H9 (cell line): ENCODE results near the gene ANXA3. TPM values are rescaled to one million over a fixed set of nuclear protein-coding genes. Genes with fewer than 3 reads are reported as not detected.

ENCODE experiments used
- DNase-seq: peaks from one replicate; pipeline ENCODE4 v3.0.0-alpha.2; 2017
- H2AFZ ChIP-seq: one replicate; pipeline ENCODE4 v1.6.1; 2013; ENCODE audit warnings: mild to moderate bottlenecking, low read length, control low read depth, moderate library complexity
- H2AK5ac ChIP-seq: 2 replicates; pipeline ENCODE4 v1.6.1; 2013; ENCODE audit warnings: low read length, control low read depth, mixed read lengths; ENCODE audit not compliant: insufficient read length
- H2BK120ac ChIP-seq: one replicate; pipeline ENCODE4 v1.6.1; 2013; ENCODE audit warnings: low read depth, mild to moderate bottlenecking, low read length, control low read depth, inconsistent platforms; ENCODE audit not compliant: poor library complexity, severe bottlenecking
- H2BK12ac ChIP-seq: 2 replicates; pipeline ENCODE4 v1.6.1; 2013; ENCODE audit warnings: low read length, control low read depth, mixed read lengths, low read depth; ENCODE audit not compliant: insufficient read length
- H2BK15ac ChIP-seq: 2 replicates; pipeline ENCODE4 v1.6.1; 2013; ENCODE audit warnings: low read depth, low read length, control low read depth
- H2BK20ac ChIP-seq: one replicate; pipeline ENCODE4 v1.6.1; 2013; ENCODE audit warnings: low read depth, mild to moderate bottlenecking, low read length, control low read depth, inconsistent platforms; ENCODE audit not compliant: poor library complexity, severe bottlenecking
- H2BK5ac ChIP-seq: 2 replicates; pipeline ENCODE4 v1.6.1; 2013; ENCODE audit warnings: low read length, control low read depth, mixed read lengths; ENCODE audit not compliant: insufficient read length
- H3K14ac ChIP-seq: 2 replicates; pipeline ENCODE4 v1.6.1; 2013; ENCODE audit warnings: low read length, control low read depth; ENCODE audit not compliant: insufficient read depth
- H3K18ac ChIP-seq: 2 replicates; pipeline ENCODE4 v1.6.1; 2013; ENCODE audit warnings: low read depth, mild to moderate bottlenecking, mixed read lengths, low read length, control low read depth; ENCODE audit not compliant: insufficient read length
- H3K23ac ChIP-seq: 2 replicates; pipeline ENCODE4 v1.6.1; 2013; ENCODE audit warnings: low read length, control low read depth, mixed read lengths, low read depth; ENCODE audit not compliant: insufficient read length
- H3K23me2 ChIP-seq: 2 replicates; pipeline ENCODE4 v1.6.1; 2013; ENCODE audit warnings: low read depth, mild to moderate bottlenecking, mixed read lengths, low read length, control low read depth; ENCODE audit not compliant: insufficient read length, poor library complexity, severe bottlenecking
- H3K27ac ChIP-seq: 2 replicates; pipeline ENCODE4 v1.5.1; 2013; ENCODE audit warnings: low read length, control low read depth, mixed read lengths, low read depth; ENCODE audit not compliant: insufficient read length
- H3K27me3 ChIP-seq: 2 replicates; pipeline ENCODE4 v1.6.1; 2013; ENCODE audit warnings: low read length, control low read depth, inconsistent platforms; ENCODE audit not compliant: insufficient read depth
- H3K4ac ChIP-seq: 2 replicates; pipeline ENCODE4 v1.6.1; 2013; ENCODE audit warnings: low read depth, mild to moderate bottlenecking, control low read depth, inconsistent platforms, low read length, moderate library complexity
- H3K4me1 ChIP-seq: 2 replicates; pipeline ENCODE4 v1.6.1; 2013; ENCODE audit warnings: low read length, control low read depth, inconsistent platforms; ENCODE audit not compliant: insufficient read depth
- H3K4me2 ChIP-seq: 2 replicates; pipeline ENCODE4 v1.6.1; 2013; ENCODE audit warnings: low read length, control low read depth, mixed read lengths; ENCODE audit not compliant: insufficient read length, insufficient read depth
- H3K56ac ChIP-seq: 2 replicates; pipeline ENCODE4 v1.6.1; 2013; ENCODE audit warnings: low read depth, mild to moderate bottlenecking, mixed read lengths, low read length, control low read depth; ENCODE audit not compliant: insufficient read length
- H3K79me1 ChIP-seq: 2 replicates; pipeline ENCODE4 v1.6.1; 2013; ENCODE audit warnings: low read depth, mild to moderate bottlenecking, moderate library complexity, low read length, control low read depth, inconsistent platforms; ENCODE audit not compliant: insufficient read depth, poor library complexity, severe bottlenecking
- H3K79me2 ChIP-seq: 2 replicates; pipeline ENCODE4 v1.6.1; 2013; ENCODE audit warnings: low read length, control low read depth, inconsistent platforms; ENCODE audit not compliant: insufficient read depth
- H3K9ac ChIP-seq: 2 replicates; pipeline ENCODE4 v1.6.1; 2013; ENCODE audit warnings: low read length, control low read depth, mixed read lengths; ENCODE audit not compliant: insufficient read length; ENCODE audit errors: extremely low read depth
- H3K9me3 ChIP-seq: one replicate; pipeline ENCODE4 v1.6.1; 2013; ENCODE audit warnings: low read depth, low read length, inconsistent platforms; ENCODE audit not compliant: control insufficient read depth
- H3T11ph ChIP-seq: one replicate; pipeline ENCODE4 v1.6.1; 2013; ENCODE audit warnings: mild to moderate bottlenecking, low read length, control low read depth, inconsistent platforms
- H4K20me1 ChIP-seq: one replicate; pipeline ENCODE4 v1.6.1; 2013; ENCODE audit not compliant: control insufficient read depth, insufficient read length, insufficient read depth
- H4K5ac ChIP-seq: 2 replicates; pipeline ENCODE4 v1.6.1; 2013; ENCODE audit warnings: low read depth, mild to moderate bottlenecking, mixed read lengths, low read length, control low read depth; ENCODE audit not compliant: insufficient read length
- H4K8ac ChIP-seq: replicated peaks from 2 replicates; pipeline ENCODE4 v1.6.1; 2013; ENCODE audit warnings: low read length, control low read depth, mixed read lengths, low read depth; ENCODE audit not compliant: insufficient read length
- H4K91ac ChIP-seq: 2 replicates; pipeline ENCODE4 v1.6.1; 2013; ENCODE audit warnings: low read depth, mild to moderate bottlenecking, moderate library complexity, mixed read lengths, low read length, control low read depth; ENCODE audit not compliant: insufficient read length
- H3K27ac Mint-ChIP-seq, 3 experiments: 2 replicates in 2 of 3; 3 replicates in 1 of 3; pipeline ENCODE4 v1.8.0; 2020 to 2021; ENCODE audit warnings: mixed read lengths in 3 of 3, mild to moderate bottlenecking in 1 of 3, moderate library complexity in 1 of 3
- H3K27me3 Mint-ChIP-seq: 2 replicates; pipeline ENCODE4 v1.8.0; 2021; ENCODE audit warnings: low read depth, mild to moderate bottlenecking, moderate library complexity, mixed read lengths
- H3K36me3 Mint-ChIP-seq, 3 experiments: 2 replicates in 2 of 3; 3 replicates in 1 of 3; pipeline ENCODE4 v1.8.0; 2020 to 2021; ENCODE audit warnings: low read depth in 3 of 3, mixed read lengths in 3 of 3; ENCODE audit not compliant: insufficient read depth in 1 of 3
- H3K4me1 Mint-ChIP-seq, 2 experiments: 2 replicates each; pipeline ENCODE4 v1.8.0; 2020; ENCODE audit warnings: mixed read lengths in 2 of 2
- H3K4me3 Mint-ChIP-seq, 2 experiments: 2 replicates in 1 of 2; 3 replicates in 1 of 2; pipeline ENCODE4 v1.8.0; 2020 to 2021; ENCODE audit warnings: mild to moderate bottlenecking in 2 of 2, mixed read lengths in 2 of 2, moderate library complexity in 1 of 2
- H3K9me3 Mint-ChIP-seq, 2 experiments: 2 replicates in 1 of 2; 3 replicates in 1 of 2; pipeline ENCODE4 v1.8.0; 2020; ENCODE audit warnings: mild to moderate bottlenecking in 2 of 2, mixed read lengths in 2 of 2, moderate library complexity in 1 of 2
- CTCF ChIP-seq: fragments of 200-600 bp; sonication (generic); conservative IDR thresholded peaks from 3 replicates; pipeline ENCODE4 v1.8.0; 2021; ENCODE audit warnings: antibody characterized with exemption, mild to moderate bottlenecking
- WGBS: extraction: QIAGEN DNeasy Blood & Tissue Kit; methylation state at CpG from one replicate; pipeline ENCODE4 v1.1.7; 2013; ENCODE audit warnings: missing lambda C conversion rate, low lambda C conversion rate, mixed read lengths; ENCODE audit not compliant: insufficient read length; ENCODE audit errors: extremely low coverage; 5-methylcytosine and 5-hydroxymethylcytosine counted together
- total RNA-seq: library from RNA; stranded (reverse); gene quantifications from 2 replicates; pipeline ENCODE4 v1.2.1, GENCODE V29; 2021

ANXA3 gene
- total RNA-seq, 1 experiment from 2014 or later = 20.6 TPM

GRCh38 chr4:78543424-78544125 lies 8.0 kb upstream of the ANXA3 start:
- Histone ChIP-seq H4K5ac (no peak overlapping the region), H3K79me2 (no peaks in the 10 kb centered on the region), H3K79me1 (no peaks in the 10 kb centered on the region), H2BK15ac (no peak overlapping the region), H3K27me3 (no peaks in the 10 kb centered on the region), H3T11ph (no peak overlapping the region), H2BK5ac (no peak overlapping the region), H3K56ac (no peak overlapping the region), H3K23me2 (no peaks in the 10 kb centered on the region), H4K91ac (no peak overlapping the region), H4K20me1 (no peaks in the 10 kb centered on the region), H2AFZ (no peak overlapping the region), H3K4me1 (no peaks in the 10 kb centered on the region), H4K8ac (no peak overlapping the region), H2BK120ac (no peak overlapping the region), H3K4ac (no peak overlapping the region), H2AK5ac (no peak overlapping the region), H3K9me3 (no peaks in the 10 kb centered on the region), H3K9ac (no peak overlapping the region), H3K4me2 (no peak overlapping the region), H3K27ac (no peak overlapping the region), H2BK20ac (no peak overlapping the region), H2BK12ac (no peak overlapping the region), H3K23ac (no peak overlapping the region), H3K18ac (no peak overlapping the region), H3K14ac (no peak overlapping the region)
- no peak overlapping the region for H3K4me3 Mint-ChIP-seq
- H3K36me3 Mint-ChIP-seq = peaks cover 6 to 32% (median 19%) of the 10 kb centered on the region in 3 experiments; a peak in 6 of 7 replicates
- peaks cover 4 to 7% of the 10 kb centered on the region in 2 experiments; a peak in 2 of 4 replicates for H3K4me1 Mint-ChIP-seq
- no peak for TF ChIP-seq CTCF
- no peak overlapping the region for H3K27ac Mint-ChIP-seq
- peaks cover 6 to 12% of the 10 kb centered on the region in 2 experiments; a peak in 3 of 5 replicates for H3K9me3 Mint-ChIP-seq
- WGBS = no CpG with 5 or more reads among the region's 2 CpGs
- DNase-seq = no peak
- H3K27me3 Mint-ChIP-seq = peaks cover 3% of the 10 kb centered on the region
